GM19395 (cell line): ENCODE data around the gene STYXL2.

Experiments
- ATAC-seq: cut with Tn5 transposase; IDR thresholded peaks from one replicate; pipeline ENCODE4 v1.9.1; 2021; ENCODE audit warnings: mild to moderate bottlenecking, moderate library complexity; ENCODE audit not compliant: unreplicated experiment

Gene STYXL2

GRCh38 chr1:167105271-167106118, 11.6 kb downstream of the STYXL2 start:
- no peak for ATAC-seq

- ATAC-seq, result no peak
Observed at GRCh38 chr1:167106119-167106461, 12.2 kb downstream of the STYXL2 start.

- ATAC-seq, result no peak
Observed at GRCh38 chr1:167107456-167107855, 13.6 kb downstream of the STYXL2 start.

GRCh38 chr1:167109125-167109524, 15.2 kb downstream of the STYXL2 start:
- no peak for ATAC-seq

GRCh38 chr1:167110586-167110985, 16.7 kb downstream of the STYXL2 start:
- ATAC-seq, result no peak

GRCh38 chr1:167111868-167112709, 18.2 kb downstream of the STYXL2 start:
- no peak for ATAC-seq

GRCh38 chr1:167114725-167115124, 20.9 kb downstream of the STYXL2 start:
- no peak for ATAC-seq

GRCh38 chr1:167115655-167116054, 21.8 kb downstream of the STYXL2 start:
- no peak for ATAC-seq

GRCh38 chr1:167116174-167116573, 22.3 kb downstream of the STYXL2 start:
- no peak for ATAC-seq

- ATAC-seq, result no peak
Observed at GRCh38 chr1:167117225-167117624, 23.4 kb downstream of the STYXL2 start.

GRCh38 chr1:167118188-167118587, 24.3 kb downstream of the STYXL2 start:
- ATAC-seq, result no peak

GRCh38 chr1:167119696-167120095, 25.8 kb downstream of the STYXL2 start:
- ATAC-seq, result no peak

GRCh38 chr1:167120899-167121298, 27.0 kb downstream of the STYXL2 start:
- ATAC-seq, result no peak

- no peak for ATAC-seq
Observed at GRCh38 chr1:167121375-167122120, 27.7 kb downstream of the STYXL2 start.

- no peak for ATAC-seq
Observed at GRCh38 chr1:167122121-167122480, 28.2 kb downstream of the STYXL2 start.

GRCh38 chr1:167122568-167122967, 28.7 kb downstream of the STYXL2 start:
- ATAC-seq, result no peak

GRCh38 chr1:167126317-167126716, 32.4 kb downstream of the STYXL2 start:
- no peak for ATAC-seq

- ATAC-seq, result no peak
Observed at GRCh38 chr1:167126811-167127210, 32.9 kb downstream of the STYXL2 start.

GRCh38 chr1:167127236-167127635, 33.4 kb downstream of the STYXL2 start:
- no peak for ATAC-seq

GRCh38 chr1:167127661-167128060, 33.8 kb downstream of the STYXL2 start:
- ATAC-seq, result no peak
